ENCODE measurements around the gene SPCS1.

- TF ChIP-seq POLR2A (IDR thresholded peaks at IDR 0.05) (no peak), CTCF (IDR thresholded peaks at IDR 0.05) (no peak), EP300 (IDR thresholded peaks at IDR 0.05) (no peak)
These were observed 17.6 kb upstream of the SPCS1 start for GRCh38 chr3:52688266-52688665.
